GM18517 (cell line): Measurements from ENCODE around the gene NDRG3.
"Not testable (repeated sequence)": the region's sequence is repeated elsewhere in the genome, so short reads cannot be mapped to it uniquely, and the experiment has no call there.

Source experiments
- ATAC-seq: cut with Tn5 transposase; IDR thresholded peaks from one replicate; pipeline ENCODE4 v1.9.1; 2021; ENCODE audit warnings: mild to moderate bottlenecking, moderate library complexity; ENCODE audit not compliant: unreplicated experiment

NDRG3 gene

DNA sequence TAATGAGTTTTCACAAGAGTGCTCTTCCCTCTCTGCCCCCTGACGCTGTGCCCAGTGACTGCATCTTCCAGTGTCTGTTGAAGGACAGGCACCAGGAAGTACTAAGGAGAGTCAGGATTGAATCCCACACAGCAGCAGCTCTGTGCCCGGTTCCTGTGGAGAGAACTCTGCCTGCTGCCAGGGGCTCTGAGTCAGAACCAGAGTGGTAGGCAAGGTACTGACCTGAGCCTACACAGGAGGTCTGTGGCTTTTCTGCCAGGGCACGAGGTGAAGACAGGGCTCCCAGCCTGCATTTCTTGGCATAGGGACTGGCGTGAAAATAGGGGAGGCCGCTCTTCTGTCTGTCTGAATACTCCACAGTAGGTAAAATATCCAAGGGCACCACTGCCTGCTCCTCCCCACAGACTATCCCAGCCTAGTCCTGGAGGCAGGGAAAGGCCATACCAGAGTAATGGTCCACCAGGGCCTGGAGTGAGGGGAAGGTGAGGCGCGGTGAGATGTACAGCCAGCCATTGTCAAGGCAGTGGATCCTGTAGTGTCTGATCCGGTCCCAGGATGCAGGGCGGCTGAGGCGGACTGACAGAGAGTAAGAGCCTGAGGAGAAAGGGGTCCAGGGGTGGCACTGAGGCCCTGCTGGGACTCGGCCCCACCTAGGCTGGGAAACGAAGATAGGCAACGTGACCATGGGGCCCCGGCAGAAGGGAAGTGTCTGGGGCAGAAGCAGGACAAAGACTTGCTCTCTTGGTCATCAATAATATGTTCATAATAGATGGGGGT is 130.9 kb downstream of the NDRG3 start:
- no peak for ATAC-seq

DNA sequence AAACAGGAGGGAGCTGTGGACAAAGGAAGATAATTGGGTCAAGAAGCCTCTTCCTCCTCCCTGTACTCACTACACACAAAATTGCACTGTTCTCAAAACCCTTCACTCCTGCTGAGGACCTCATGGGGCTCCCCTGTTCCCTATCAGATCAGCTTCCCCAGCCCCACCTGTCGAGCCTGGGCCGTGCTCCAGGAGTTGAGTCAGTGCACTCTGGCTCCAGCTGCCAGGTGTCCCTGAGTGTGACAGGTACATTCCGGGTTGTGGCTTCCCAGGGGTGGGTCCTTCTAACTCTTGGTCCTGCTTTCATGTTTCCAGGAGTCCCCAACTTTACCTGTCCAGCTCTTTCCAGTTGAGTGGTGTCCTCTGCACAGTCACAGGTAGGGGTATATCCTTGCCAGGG is 131.9 kb downstream of the NDRG3 start:
- ATAC-seq: no peak

DNA sequence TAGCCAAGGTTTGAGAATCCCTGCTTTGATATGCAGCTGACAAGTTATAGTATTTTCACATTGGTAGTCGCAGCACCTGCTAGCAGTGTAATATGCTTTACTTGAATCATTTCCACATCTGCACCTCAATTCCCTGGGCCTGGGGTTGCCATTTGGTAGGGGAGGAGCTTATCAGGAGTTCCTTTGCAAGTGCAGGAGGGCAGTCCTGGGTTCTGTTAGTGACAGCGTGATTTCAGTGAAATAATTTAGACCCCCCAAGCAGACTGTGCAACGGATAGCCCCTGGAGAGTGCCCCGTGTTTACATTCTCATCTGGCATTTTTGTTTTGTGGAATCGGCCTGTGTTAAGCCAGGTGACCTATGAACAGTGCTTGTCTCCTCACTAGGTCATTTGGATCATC is 134.3 kb downstream of the NDRG3 start:
- ATAC-seq: no peak

DNA sequence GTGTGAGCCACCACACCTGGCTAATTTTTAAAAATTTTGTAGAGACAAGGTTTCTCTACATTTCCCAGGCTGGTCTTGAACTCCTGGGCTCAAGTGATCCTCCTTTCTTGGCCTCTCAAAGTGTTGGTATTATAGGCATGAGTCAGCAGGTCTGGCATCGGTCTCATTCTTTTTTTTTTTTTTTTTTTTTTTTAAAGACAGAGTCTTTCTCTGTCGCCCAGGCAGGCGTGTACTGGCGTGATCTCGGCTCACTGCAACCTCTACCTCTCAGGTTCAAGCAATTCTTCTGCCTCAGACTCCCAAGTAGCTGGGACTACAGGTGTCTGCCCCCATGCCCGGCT is 137.5 kb downstream of the NDRG3 start:
- ATAC-seq: not testable (repeated sequence)

DNA sequence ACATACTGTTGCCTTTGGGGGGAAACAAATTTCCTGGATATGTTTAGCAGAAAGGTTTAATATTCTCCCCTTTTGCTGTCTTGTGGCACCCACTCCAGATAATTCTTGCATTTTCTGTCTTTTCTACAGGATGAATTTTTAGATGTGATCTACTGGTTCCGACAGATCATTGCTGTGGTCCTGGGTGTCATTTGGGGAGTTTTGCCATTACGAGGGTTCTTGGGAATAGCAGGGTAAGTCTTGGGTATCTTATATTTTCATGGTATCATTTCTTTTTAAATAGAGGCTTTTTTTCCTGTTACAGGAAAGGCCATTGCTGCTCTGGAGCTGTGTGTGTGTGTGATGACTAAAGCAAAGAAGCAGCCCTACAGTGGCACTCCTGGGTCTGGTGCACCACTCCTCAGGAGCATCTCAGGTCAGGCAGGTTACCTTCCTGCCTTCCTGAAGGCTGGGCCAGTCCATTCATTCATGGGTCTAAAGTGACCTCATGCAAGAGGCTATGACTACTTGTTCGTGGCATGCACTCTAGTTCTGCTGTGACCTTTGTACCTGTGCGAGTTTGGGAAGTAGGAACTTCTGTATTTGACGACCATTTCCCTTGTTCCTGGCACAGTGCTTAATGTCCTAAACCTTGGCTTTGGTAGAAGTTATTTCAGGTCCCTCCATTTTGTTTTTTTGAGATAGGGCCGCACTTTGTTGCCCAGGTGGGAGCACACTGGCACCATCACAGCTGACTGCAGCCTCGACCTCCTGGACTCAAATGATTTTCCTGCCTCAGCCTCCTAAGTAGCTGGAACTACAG is 138.1 kb downstream of the NDRG3 start:
- no peak for ATAC-seq

DNA sequence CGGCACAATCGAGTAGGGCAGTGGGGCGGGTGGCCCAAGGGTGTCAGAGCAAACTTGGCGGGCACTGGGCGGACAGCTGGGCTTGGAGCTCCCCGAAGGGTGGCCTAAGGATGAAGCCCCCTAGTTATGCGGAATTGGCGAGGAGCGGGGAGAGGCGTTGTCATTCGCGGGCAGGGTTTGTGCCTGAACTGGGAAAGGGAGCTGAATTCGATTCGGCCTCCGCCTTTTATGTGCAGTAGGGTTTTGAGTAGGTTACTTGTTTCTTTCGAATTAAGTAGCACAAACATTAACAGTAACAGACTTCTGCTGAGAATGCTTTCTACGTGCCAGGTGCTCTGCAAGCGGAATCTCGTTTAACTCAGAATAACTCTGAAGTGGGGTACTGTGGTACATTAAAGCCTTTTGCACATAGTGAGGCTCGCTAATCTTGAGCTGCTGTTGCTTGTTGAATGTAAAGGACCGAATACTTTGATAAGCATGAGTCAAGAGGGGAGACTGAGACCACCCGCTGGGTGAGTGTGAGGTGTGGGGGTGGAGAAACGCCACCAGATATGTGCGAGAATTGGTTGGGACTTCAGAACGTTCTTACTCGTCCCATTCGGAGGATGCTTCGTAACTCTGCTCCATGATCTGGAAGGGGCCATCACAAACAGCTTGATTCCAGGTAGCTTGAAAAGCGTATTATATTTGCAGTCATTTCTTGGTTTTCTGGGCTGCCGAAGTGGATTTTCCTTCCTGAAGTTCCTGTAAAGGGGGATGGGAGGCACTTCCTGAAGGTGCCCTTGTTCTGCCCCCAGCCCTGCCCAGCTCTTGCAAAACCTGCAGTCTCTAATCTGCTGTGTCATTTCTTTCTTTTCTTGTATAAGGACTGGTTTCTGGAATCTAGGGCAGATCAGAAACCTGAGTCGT is 139.5 kb downstream of the NDRG3 start:
- ATAC-seq: peak; percentile 12

DNA sequence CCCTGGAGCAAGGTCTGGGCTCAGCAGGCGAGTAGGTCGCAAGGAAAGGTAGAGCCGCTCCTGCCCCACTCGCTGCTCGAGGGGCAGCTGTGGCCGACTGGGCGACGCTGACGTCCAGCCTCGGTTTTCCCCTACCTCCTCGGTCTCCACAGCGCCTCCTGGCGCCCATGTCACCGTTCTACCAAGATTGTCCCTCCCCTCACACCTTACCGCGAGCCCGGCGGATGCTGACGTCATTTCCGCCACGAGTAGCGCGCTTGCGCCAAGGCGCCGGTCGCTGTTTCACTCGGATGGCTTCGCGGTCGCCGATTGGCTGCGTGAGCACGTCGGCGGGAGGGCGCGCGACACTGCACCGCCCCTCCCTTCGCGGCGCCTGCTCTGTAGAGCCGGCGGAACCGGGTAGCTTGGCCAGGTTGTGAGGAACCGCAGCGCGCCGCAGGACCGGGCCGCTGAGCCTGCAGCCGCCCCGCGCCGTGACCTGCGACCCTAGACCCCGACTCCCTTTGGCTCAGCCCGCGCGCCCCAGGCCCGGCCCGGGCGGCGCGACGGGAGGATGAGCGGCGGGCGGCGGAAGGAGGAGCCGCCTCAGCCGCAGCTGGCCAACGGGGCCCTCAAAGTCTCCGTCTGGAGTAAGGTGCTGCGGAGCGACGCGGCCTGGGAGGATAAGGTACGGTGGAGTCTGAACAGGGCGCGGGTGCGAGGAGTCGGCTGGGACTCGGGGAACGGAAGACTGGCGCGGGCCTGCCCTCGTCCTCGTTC is 140.3 kb downstream of the NDRG3 start, which contains the start of gene RAB5IF:
RAB5IF (plus strand) TSS at position 381 of the 759 bp plus-strand sequence; CDS start at position 554, 173 bp downstream.
- peak; percentile 88 for ATAC-seq

DNA sequence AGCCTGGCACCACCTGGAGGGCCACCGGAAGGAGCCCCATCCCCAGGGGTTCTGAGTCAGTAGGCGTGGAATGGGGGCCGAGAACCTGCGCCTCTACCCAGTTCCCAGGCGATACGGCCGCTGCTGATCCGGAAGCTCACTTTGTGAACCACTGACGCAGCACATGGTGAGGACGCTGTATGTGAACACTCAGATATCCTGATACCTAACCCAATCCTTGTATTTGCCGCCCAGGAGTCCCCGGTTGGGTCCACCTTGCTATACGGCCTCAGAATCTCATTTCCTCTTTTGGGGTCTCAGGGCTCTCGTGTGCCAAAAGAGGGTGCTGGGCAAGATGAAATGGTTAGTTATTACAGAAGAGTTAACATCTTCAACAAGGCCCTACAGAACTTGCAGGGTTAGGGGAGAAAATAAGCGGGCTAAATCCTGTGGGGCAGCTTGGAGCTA is 140.9 kb downstream of the NDRG3 start:
- peak; percentile 35 for ATAC-seq
